ENCODE measurements around the gene PIGB. TPM values are rescaled to one million over a fixed set of nuclear protein-coding genes. Genes with fewer than 3 reads are reported as not detected.

Gene PIGB
- total RNA-seq, 2 experiments from 2014 or later: 10.3 to 27.6 TPM

GRCh38 chr15:55348281-55348778 lies 29.3 kb downstream of the PIGB start:
- DNase-seq (ENCODE audit: low spot score): no peak
- no TSS peak for BruUV-seq (replicated peaks)
- no peak for TF ChIP-seq CTCF (conservative IDR thresholded peaks at IDR 0.05; ENCODE audit: low read length)
- no peak for TF ChIP-seq EZH2phosphoT487 (IDR thresholded peaks at IDR 0.05; ENCODE audit: borderline replicate concordance, low read depth, low read length)
- Histone ChIP-seq H2AFZ (ENCODE audit: low read length) (no peak overlapping the region), H3K9me3 (ENCODE audit: low read length) (no peaks in the 10 kb centered on the region), H3K36me3 (ENCODE audit: insufficient read depth, low read length) (peaks cover 26% of the 10 kb centered on the region), H3K79me2 (ENCODE audit: insufficient read depth, low read depth, low read length) (no peaks in the 10 kb centered on the region), H4K20me1 (ENCODE audit: insufficient read depth, low read length) (no peaks in the 10 kb centered on the region), H3K4me2 (ENCODE audit: low read length) (no peak overlapping the region), H3K4me1 (ENCODE audit: insufficient read depth, low read length, poor library complexity, severe bottlenecking) (no peaks in the 10 kb centered on the region), H3K4me3 (ENCODE audit: low read depth, low read length, poor library complexity, severe bottlenecking) (no peak overlapping the region), H3K27ac (ENCODE audit: low read depth, low read length, poor library complexity, severe bottlenecking) (no peak overlapping the region), H3K9me2 (ENCODE audit: insufficient read depth, low read length) (no peaks in the 10 kb centered on the region)
- intact Hi-C loops (cut with micrococcal nuclease; ENCODE audit: unreplicated experiment): no loop called here
- CTCF ChIA-PET (ENCODE audit: unreplicated experiment): no interaction called here
- POLR2A ChIA-PET: interaction anchor here (1.2 kb wide), 1 partner anchor 1395 kb away, joined by 4 read pairs; no protein-coding TSS in a partner anchor

GRCh38 chr15:55349282-55349681 lies 30.3 kb downstream of the PIGB start:
- no peak overlapping the region for H2AFZ ChIP-seq (ENCODE audit: low read length)
- H3K27ac ChIP-seq (ENCODE audit: low read depth, low read length, poor library complexity, severe bottlenecking): no peak overlapping the region
- no TSS peak for BruUV-seq (replicated peaks)
- no peak overlapping the region for H3K4me2 ChIP-seq (ENCODE audit: low read length)
- no peaks in the 10 kb centered on the region for H3K9me2 ChIP-seq (ENCODE audit: insufficient read depth, low read length)
- DNase-seq (ENCODE audit: low spot score): no peak
- no peaks in the 10 kb centered on the region for H4K20me1 ChIP-seq (ENCODE audit: insufficient read depth, low read length)
- intact Hi-C loops (cut with micrococcal nuclease; ENCODE audit: unreplicated experiment): no loop called here
- H3K4me3 ChIP-seq (ENCODE audit: low read depth, low read length, poor library complexity, severe bottlenecking): no peak overlapping the region
- H3K36me3 ChIP-seq (ENCODE audit: insufficient read depth, low read length): peaks cover 19% of the 10 kb centered on the region
- no peaks in the 10 kb centered on the region for H3K4me1 ChIP-seq (ENCODE audit: insufficient read depth, low read length, poor library complexity, severe bottlenecking)
- H3K79me2 ChIP-seq (ENCODE audit: insufficient read depth, low read depth, low read length): no peaks in the 10 kb centered on the region
- no peaks in the 10 kb centered on the region for H3K9me3 ChIP-seq (ENCODE audit: low read length)
- TF ChIP-seq CTCF (conservative IDR thresholded peaks at IDR 0.05; ENCODE audit: low read length): no peak
- no peak for TF ChIP-seq EZH2phosphoT487 (IDR thresholded peaks at IDR 0.05; ENCODE audit: borderline replicate concordance, low read depth, low read length)
- ChIA-PET POLR2A (no interaction called here), CTCF (ENCODE audit: unreplicated experiment) (no interaction called here)

GRCh38 chr15:55353025-55353424 lies 34.0 kb downstream of the PIGB start:
- ChIA-PET CTCF (ENCODE audit: unreplicated experiment) (no interaction called here), POLR2A (no interaction called here)

More at GRCh38 chr15:55353025-55353424, 34.0 kb downstream of the PIGB start:
- BruUV-seq (replicated peaks): no TSS peak
- H4K20me1 ChIP-seq (ENCODE audit: insufficient read depth, low read length): no peaks in the 10 kb centered on the region
- H3K9me3 ChIP-seq (ENCODE audit: low read length): no peaks in the 10 kb centered on the region
- TF ChIP-seq EZH2phosphoT487 (IDR thresholded peaks at IDR 0.05; ENCODE audit: borderline replicate concordance, low read depth, low read length) (no peak), CTCF (conservative IDR thresholded peaks at IDR 0.05; ENCODE audit: low read length) (no peak)
- H3K4me2 ChIP-seq (ENCODE audit: low read length): no peak overlapping the region
- intact Hi-C loops (cut with micrococcal nuclease; ENCODE audit: unreplicated experiment): no loop called here
- no peak overlapping the region for H2AFZ ChIP-seq (ENCODE audit: low read length)
- no peaks in the 10 kb centered on the region for H3K4me1 ChIP-seq (ENCODE audit: insufficient read depth, low read length, poor library complexity, severe bottlenecking)
- no peak overlapping the region for H3K4me3 ChIP-seq (ENCODE audit: low read depth, low read length, poor library complexity, severe bottlenecking)
- peaks cover 34% of the 10 kb centered on the region for H3K36me3 ChIP-seq (ENCODE audit: insufficient read depth, low read length)
- no peak for DNase-seq (ENCODE audit: low spot score)
- H3K27ac ChIP-seq (ENCODE audit: low read depth, low read length, poor library complexity, severe bottlenecking): no peak overlapping the region
- no peaks in the 10 kb centered on the region for H3K79me2 ChIP-seq (ENCODE audit: insufficient read depth, low read depth, low read length)
- H3K9me2 ChIP-seq (ENCODE audit: insufficient read depth, low read length): no peaks in the 10 kb centered on the region
